HG03521 (cell line): Measurements from ENCODE around the gene RSRP1.
"Not testable (repeated sequence)": the region's sequence is repeated elsewhere in the genome, so short reads cannot be mapped to it uniquely, and the experiment has no call there.

Experiments
- ATAC-seq: cut with Tn5 transposase; IDR thresholded peaks from one replicate; pipeline ENCODE4 v1.9.1; 2021; ENCODE audit warnings: mild to moderate bottlenecking, moderate library complexity; ENCODE audit not compliant: unreplicated experiment

The RSRP1 gene, protein sequence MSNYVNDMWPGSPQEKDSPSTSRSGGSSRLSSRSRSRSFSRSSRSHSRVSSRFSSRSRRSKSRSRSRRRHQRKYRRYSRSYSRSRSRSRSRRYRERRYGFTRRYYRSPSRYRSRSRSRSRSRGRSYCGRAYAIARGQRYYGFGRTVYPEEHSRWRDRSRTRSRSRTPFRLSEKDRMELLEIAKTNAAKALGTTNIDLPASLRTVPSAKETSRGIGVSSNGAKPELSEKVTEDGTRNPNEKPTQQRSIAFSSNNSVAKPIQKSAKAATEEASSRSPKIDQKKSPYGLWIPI

DNA sequence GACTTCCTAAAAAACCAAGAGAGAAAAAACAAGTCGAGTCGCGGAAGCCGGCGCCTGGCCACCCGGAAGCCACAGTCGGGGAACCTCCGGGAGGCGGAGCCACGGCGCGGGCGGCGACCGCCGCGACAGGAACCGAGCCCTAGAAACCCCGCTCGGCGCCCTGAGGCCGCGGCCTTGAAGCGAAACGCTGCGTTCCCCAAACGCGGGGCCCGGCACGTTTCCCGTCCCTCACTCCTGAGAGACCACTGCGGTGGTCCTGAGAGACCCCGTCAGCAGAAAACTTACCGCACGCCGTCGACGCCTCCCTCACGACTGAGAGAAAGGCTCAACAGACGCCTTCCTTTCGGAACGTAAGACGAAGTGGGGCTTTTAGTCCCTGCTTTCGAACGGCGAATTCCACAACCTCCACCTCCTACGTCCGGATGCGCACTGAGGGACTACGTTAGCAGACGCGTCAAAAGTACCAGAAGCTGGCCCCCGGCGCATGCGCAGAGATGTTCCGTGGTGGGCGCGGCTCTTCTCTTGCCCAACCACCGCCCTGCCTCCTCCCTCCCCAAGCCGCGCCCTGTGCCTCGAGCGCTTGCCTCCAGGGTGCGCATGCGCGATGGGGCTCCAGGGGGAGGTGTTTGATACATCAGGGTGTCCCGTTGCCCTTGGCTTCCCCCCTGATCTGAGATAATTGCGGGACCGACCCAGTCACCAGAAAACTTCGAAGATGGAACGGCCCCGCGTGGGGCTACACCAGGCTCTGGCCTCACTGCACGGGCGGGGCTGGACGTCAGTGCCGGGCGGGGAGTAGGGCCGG, at the start of gene RSRP1:
Gene RSRP1 (minus strand): TSS at position 431 of the 805 bp plus-strand sequence. CDS start 491 bp downstream, outside the sequence.
- peak; percentile 77 for ATAC-seq

DNA sequence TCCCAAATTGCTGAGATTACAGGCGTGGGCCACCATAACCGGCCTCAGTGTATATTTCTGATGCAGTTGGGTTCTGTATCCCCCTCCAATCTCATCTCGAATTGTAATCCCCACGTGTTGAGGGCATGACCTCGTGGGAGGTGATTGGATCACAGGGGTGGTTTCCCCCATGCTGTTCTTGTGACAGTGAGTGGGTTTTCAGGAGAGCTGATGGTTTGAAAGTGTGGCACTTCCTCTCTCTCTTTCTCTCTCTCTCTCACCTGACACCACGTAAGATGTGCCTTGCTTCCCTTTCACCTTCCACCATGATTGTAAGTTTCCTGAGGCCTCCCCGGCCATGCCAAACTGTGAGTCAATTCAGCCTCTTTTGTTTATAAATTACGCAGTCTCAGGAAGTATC, 49.2 kb upstream of the RSRP1 start:
- not testable (repeated sequence) for ATAC-seq

DNA sequence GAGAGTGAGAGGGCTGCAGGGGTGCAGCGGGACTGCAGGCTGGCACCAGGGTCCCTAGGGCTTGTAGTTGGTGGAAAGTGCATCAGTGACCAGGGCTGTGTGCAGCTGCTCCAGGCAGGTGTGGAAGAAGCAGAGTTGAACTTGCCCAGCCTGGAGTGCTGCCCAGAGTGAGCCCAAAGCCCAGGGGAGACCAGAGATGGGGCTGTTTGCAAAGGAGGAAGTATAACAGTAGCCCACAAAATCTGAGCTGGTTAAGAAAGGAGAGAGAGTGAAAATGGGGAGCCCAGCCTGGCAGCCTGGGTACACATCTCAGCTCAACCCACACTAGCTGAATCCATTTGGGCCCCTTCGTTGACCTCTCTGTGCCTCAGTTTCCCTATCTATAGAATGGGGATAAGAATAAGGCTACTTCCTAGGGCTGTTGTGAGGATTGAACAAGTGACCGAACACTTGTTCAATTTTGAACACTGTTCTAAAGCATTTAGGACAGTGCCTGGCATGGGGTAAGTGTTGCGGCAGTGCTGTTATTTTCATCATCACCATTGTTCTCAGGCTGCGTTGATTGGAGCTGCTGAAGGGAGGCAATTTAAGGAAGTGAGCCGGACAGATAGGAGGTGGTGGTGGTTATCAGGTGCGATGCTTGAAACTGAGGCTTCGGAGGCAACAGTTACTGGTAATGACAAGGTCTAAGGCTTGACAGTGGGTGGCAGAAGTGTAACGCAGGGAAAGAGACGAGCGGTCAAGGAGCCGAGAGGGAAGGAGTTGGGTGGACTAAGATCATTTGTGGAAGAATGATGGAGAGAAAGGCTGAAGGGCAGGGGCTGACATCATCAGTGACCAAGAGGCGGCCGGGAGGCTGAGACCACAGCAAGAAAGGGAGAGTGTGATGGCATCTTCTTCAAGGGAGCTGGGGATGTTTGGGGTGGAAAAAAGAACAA, 47.9 kb upstream of the RSRP1 start:
- not testable (repeated sequence) for ATAC-seq

DNA sequence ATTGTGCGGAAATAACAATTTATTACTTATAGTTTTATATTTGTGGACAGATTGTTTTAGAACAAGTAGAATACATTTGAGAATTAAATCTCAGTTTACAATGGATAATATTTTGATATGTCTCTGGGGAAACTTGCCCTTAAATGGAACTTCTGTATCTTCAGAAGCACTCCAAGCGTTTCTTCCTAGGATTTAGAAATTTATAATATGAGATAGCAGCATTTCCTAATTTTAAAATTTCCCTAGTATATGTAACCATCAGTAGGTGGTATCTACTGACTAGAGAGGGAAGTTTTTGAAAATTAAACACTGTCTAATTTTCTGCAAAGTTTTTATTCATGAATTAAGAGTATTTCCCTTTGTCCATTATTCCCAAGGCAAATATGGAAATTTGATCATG, 46.2 kb upstream of the RSRP1 start:
- not testable (repeated sequence) for ATAC-seq

DNA sequence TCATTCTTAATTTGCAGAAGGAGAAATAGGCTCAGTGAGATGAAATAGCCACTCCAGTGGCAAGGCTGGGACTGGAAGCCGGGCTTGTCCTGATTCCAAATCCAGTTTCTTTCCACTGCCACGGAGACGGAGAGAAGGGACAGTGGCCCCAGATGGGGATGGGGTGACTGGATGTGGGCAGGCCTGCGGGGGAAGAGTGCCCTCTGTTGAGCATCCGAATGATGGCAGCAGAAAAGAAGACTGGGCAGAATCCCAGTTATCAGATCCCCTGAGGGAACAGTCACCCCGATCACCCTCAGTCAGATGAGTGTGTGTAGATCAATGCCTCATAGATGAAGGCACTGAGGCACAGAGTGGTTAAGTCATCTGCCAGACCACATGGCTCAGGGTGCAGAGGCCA, 42.8 kb upstream of the RSRP1 start:
- ATAC-seq: not testable (repeated sequence)

DNA sequence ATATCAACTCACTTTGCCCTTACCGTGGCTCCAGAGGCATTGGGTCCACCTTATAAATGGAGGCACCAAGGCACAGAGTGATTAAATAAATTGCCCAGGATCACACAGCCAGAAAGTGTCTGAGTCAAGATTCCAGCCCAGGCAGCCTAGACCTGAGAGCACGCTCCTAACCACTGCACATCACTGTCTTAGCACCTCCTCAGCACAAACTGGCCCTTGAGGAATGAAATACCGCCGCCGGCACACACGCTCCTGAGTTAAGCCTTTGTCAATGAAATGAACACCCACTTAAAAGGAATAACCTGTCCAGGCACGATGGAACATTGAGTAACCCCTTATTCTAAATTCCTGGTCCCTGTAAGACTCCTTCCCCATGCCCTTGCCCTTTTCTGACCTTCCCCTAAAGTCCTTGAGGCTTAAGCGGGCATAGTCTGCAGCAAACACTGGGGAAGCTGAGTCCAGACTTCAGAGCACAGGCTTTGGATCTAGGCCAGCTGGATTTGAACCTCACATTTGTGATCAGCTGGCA, 41.4 kb upstream of the RSRP1 start:
- ATAC-seq: not testable (repeated sequence)

DNA sequence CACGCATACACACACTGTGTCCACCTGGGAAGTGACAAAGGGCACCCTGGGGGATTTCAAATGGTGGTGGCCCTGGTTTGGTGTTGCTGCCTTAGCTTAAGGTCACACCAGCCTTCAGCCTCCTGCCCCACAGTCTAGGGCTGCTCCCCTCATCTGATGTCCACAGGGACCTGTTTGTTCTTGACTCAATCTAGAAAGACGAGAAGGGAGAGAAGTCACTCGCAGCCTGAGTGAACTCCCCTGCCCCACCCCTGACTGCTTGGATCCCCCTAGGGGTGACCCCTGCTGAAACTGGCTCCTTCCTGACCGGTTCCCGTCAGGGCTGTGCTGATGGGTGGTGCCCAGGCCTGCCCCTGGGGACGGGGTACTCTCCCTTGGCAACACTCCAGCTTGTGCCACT, 39.9 kb upstream of the RSRP1 start:
- ATAC-seq: not testable (repeated sequence)

DNA sequence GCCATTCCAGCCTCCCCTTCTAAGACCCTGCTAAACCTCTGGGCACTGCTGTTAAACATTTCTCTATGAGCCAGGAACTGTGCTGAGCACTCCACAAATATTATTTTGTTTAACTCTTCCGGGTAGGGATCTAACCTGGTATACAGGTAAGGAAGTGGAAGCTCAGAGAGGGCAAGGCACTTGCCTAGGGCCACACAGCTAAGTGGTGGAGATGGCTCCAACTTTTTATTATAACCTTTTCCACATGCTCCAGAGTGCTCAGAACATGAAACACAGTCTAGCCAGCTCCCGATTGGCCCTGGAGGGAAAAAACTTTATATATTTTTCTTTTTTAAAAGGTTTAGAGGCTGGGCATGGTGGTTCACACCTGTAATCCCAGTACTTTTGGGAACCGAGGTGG, 38.6 kb upstream of the RSRP1 start:
- not testable (repeated sequence) for ATAC-seq

DNA sequence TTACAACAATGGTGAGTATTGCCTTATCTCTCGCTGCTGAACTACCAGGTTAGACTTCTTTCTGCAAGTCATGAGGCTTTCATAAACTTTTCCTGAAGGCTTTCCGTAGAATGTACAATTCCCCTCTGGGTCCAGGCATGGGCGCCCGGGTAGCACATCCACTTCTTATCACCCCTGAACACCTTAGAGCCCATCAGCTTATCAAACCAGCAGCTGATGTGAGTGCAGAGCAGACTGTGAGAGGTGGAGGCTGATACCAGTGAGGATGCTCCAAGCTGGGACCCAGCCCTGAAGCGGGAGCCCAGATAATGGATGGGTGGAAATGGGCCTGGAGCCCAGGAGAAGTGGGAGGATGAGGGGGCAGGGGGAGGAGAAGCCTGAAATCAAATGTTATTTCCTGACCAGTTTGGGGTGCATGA, 32.4 kb upstream of the RSRP1 start:
- not testable (repeated sequence) for ATAC-seq

DNA sequence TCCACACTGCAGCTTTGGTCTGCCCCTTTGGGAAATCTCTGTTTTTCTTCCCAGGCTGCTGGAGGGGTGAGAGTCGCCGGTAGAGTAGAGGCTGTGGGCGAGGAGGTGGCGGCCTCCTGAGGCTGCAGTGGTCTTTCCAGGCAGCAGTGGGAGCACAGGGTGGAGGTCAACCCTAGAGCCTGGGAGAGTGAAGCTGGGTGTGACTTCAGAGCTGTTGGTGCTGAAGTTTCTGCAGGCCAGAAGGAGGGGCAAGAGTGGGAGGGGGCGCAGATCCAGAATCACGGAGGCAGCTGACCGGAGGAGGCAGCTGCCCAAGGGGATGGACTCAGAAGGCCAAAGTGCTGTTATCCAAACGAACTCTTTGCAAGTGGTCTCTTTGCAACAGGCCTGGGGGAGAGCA, 31.5 kb upstream of the RSRP1 start:
- ATAC-seq: not testable (repeated sequence)

DNA sequence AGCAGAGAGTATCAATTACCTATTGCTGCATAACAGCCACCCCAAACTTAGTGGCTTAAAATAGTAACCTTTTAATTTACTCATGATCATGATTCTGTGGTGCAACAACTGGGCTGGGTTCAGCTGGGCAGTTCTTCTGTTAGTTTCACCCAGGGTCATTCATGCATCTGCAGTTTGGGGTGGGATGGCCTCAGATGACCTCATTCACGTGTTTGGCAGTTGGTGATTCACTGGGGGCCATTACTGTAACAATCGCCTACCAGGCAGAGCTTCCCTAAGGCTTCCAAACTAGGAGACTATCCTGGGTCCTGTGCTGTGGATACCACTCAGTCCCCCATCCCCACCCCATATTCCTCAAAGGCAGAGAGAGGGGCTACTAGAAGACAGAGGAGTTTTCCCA, 31.1 kb upstream of the RSRP1 start:
- not testable (repeated sequence) for ATAC-seq

DNA sequence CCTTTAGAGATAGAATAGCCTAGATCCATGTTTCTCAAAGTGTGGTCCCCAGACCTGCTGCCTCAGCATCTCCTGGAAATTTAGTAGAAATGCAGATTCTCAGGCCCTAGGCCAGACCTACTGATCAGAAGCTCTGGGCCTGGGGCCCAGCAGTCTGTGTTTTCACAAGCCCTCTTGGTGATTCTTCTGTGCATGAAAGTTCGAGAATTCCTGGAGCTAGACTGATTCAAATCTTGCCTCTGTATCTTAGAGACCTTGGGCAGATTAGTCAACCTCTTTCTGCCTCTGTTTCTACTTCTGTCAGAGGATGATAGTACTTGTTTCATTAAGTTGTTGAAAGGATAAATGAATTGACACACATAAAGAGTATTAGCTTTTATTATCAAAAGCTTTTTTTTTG, 30.0 kb upstream of the RSRP1 start:
- not testable (repeated sequence) for ATAC-seq

DNA sequence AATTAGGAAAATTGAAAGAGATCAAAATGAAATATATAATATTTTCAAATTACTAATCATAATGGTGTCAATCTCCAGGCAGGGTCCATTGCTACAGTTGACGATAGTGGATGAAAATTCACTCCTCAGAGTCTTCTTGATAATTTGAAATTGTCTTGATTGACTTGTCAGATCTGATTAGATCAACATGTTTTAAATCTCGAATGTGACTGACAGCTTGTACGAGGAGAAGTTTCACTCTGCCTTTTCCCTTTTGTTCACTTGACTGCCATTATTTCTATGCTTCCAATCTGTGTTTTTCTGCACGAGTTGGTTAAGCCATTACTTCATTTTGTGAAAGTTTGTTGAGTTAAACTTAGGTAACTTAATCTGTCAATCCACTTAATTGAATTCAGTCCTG, 28.4 kb upstream of the RSRP1 start:
- not testable (repeated sequence) for ATAC-seq

DNA sequence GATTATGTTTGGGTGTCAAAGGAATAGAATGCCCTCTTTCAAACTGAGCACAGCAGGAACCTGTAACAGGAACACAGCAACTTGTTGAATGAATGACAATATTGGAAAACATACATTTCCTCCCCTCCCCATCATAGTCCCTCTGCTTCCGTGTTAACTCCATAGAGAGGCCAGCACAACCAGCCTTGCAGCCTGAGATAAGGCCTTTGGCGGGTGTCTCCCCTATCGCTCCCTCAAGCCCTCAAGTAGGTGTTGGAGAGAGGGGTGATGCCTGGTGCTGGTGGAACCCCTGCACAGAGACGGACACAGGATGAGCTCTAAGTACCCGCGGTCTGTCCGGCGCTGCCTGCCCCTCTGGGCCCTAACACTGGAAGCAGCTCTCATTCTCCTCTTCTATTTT, 25.0 kb upstream of the RSRP1 start, which contains the start of gene RHD:
Gene RHD (plus strand): TSS at position 272 of the 400 bp plus-strand sequence. CDS start 39 bp downstream, at position 311.
- not testable (repeated sequence) for ATAC-seq

DNA sequence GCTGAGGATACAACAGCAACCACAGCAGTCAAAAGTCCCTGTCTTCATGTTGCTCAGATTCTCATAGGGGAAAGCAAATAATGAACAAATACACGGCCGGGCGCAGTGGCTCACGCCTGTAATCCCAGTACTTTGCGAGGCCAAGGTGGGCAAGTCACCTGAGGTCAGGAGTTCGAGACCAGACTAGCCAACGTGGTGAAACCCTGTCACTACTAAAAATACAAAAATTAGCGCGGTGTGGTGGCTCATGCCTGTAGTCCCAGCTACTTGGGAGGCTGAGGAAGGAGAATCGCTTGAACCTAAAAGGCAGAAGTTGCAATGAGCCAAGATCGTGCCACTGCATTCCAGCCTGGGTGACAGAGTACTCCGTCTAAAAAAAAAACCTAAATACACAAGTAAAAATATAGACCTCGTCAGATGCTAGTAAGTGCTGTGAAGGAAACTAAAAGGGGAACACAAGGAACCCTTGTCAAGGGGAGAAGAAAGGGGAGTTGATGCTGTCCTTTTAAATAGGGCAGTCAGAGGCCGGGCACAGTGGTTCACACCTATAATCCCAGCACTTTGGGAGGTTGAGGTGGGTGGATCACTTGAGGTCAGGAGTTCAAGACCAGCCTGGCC, 21.0 kb upstream of the RSRP1 start:
- not testable (repeated sequence) for ATAC-seq

DNA sequence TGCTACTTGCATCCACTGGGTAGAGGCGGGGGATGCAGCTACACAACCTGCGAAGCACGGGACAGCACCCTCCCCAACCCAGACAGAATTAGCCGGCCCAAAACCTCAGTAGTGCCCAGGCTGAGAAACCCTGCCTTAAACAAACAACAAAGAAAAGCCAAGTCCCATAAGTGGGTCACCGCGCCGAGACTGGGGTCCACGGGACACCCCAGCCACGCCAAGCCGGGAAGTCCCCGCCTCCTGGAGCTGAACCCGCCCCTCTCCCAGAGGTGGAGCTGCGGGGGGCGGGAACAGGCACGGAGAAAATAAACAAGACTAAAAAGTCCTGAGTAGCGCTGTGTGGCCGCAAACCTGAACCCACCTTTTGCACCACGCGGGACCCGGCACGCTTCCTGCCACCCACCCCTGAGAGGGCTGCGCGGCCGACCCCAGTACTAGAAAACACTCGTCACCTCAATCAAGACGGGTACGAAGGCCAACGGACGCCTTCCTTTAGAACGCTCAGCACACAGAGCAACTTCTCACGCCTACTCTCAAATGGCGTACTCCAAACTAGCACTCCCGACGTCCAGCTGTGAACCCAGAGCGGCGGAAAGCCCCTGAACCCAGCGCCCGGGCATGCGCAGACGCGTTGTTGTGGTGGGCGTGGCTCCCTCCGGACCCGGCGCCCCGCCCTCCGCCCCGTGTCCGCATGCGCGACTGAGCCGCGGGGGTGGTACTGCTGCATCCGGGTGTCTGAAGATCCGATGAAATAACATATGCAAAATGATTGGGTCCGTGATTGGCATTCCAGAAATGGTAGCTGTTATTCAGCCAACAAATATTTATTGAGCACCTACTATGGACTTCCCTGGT, 20.3 kb upstream of the RSRP1 start:
- ATAC-seq: peak; percentile 78

DNA sequence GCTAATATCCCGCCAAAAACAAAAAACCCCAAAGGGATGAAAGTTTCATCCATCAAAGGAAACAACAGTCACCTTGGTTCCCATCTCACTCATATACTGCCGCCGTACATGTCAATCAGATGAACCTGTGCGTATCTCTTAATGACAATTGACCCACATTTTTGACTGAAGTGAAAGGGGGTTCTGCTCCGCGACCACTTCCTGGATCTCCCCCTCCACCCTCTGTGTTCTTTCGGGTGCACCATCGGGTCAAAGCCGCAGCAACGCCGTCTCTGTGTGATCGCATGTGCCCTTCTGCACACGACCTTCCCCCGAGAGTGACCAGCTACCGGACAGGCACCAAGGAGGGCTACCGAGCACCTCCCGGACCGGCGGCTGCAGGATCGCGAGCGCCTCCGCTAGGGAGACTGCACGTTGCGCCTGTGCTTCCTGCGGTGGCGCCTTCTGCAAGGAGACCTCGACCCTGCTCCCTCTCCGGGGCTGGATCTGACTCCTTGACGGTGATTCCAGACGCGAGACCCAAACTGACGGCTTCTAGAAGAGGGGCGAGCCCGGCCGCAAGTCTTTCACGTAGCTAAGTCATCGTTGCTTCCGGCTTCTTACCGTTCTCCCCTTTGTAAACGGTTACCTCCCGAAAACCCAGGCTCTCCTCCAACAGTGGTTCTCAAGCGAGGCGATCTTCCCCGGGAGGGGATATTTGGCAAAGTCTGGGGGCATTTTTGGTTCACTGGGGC, 19.5 kb upstream of the RSRP1 start:
- not testable (repeated sequence) for ATAC-seq

DNA sequence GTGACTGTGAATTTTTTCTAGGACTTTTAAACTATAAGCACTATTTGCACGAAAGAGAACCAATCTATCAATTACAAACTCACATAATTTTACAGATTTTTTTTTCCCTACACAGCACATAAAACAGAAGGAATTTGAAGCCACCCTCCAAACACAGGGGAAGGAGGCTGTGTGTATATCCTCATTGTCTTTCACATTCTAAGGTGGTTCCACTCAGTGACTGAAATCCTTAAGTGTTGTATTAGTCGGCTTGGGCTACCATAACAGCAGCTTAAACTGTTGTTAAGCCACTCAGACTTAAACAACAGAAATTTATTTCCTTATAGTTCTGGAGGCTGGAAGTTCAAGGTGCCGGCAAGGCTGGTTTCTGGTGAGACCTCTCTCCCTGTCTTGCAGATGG, 13.1 kb upstream of the RSRP1 start:
- ATAC-seq: not testable (repeated sequence)
